MM.1S (cell line): ENCODE measurements around the gene PRSS27.

ENCODE experiments used
- CTCF ChIP-seq: fragments of 300-600 bp; sonication (generic); IDR thresholded peaks from 2 replicates; pipeline ENCODE4 v1.5.1; 2016; ENCODE audit warnings: antibody characterized with exemption, low read length, mixed read lengths
- EZH2 ChIP-seq: fragments of 300-600 bp; sonication (generic); optimal IDR thresholded peaks from 2 replicates; pipeline ENCODE3; 2017; ENCODE audit warnings: low read depth, mild to moderate bottlenecking, antibody characterized with exemption, low read length, mixed read lengths

DNA sequence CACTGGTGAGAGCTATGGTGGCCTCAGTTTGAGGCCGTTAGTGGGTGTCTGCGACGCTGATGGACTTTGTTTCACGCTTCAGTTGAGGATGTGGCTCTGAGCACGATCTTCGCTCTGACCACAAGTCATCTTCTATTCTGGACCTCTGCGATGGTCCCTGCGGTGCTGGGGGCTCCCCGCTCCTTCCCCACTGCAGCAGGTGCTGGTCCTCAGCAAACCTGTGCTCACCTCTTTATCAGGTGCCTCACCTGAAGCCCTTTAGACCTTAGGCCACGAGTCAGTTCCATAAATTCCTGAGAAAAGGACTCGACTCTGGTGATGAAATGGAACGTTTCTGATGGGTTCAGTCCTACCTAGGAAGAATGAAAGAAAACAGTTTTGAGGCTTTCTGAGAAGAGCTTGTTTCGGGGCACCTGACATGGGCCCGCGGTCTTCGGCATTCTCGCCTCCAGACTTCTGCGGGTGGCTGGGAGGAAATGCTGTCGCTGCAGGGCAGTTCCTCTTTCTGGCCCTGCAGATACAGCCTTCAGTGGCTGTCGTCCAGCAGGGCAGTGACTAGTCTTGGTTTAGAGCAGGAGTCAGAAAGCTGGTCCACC is 33.0 kb downstream of the PRSS27 start:
- no peak for TF ChIP-seq CTCF
- TF ChIP-seq EZH2, result no peak
